ENCODE results near the gene DAPK2. TPM values are rescaled to one million over a fixed set of nuclear protein-coding genes. Genes with fewer than 3 reads are reported as not detected.

The DAPK2 gene
- total RNA-seq, 1 experiment from 2014 or later: 2.3 TPM

DNA sequence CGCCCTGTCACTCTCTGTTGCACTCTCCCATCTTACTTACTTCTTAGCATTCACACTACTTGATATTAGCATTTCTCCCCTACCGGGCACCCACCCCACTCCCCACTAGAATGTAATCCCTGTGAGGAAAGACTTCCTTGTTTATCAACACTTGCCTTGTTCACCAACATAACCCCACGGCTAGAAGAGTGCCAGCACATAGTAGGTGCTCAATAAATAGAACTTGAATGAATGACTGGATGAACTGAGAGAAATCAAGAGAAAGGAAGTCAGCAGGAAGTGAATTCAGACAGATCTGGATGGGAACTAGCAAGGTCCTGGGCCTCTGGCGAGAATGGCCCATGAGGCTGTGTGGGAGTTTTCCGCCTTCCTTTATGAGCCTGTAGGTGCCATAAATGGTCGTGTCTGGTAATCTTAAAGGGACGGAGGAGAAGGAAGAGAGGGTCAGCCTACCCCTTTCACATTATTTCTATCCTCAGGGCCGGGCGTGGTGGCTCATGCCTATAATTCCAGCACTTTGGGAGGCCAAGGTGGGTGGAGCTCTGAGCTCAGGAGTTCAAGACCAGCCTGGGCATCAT, 170.1 kb downstream of the DAPK2 start:
- Mint-ChIP-seq H3K4me1 (peaks cover 21% of the 10 kb centered on the region), H3K27me3 (ENCODE audit: low read depth) (no peaks in the 10 kb centered on the region), H3K4me3 (no peak overlapping the region), H3K36me3 (no peaks in the 10 kb centered on the region; the same call in 1 of the 2 replicates), H3K9me3 (peaks cover 3% of the 10 kb centered on the region; the same call in 1 of the 2 replicates), H3K27ac (no peak overlapping the region)
- POLR2A ChIA-PET: no interaction called here
- no peak for DNase-seq (ENCODE audit: low spot score)
- TF ChIP-seq JUN (CRISPR knock-in tag; IDR thresholded peaks at IDR 0.05) (no peak), TEAD1 (CRISPR knock-in tag; IDR thresholded peaks at IDR 0.05) (no peak), HMGA2 (CRISPR knock-in tag; IDR thresholded peaks at IDR 0.05) (no peak), MXD4 (CRISPR knock-in tag; IDR thresholded peaks at IDR 0.05; ENCODE audit: borderline replicate concordance) (no peak), FOXJ3 (CRISPR knock-in tag; IDR thresholded peaks at IDR 0.05; ENCODE audit: borderline replicate concordance) (no peak), NR1H2 (CRISPR knock-in tag; IDR thresholded peaks at IDR 0.05) (no peak)
- TF ChIP-seq, protein P1, sequence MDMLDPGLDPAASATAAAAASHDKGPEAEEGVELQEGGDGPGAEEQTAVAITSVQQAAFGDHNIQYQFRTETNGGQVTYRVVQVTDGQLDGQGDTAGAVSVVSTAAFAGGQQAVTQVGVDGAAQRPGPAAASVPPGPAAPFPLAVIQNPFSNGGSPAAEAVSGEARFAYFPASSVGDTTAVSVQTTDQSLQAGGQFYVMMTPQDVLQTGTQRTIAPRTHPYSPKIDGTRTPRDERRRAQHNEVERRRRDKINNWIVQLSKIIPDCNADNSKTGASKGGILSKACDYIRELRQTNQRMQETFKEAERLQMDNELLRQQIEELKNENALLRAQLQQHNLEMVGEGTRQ (CRISPR knock-in tag; IDR thresholded peaks at IDR 0.05): no peak
- TF ChIP-seq, protein P2, sequence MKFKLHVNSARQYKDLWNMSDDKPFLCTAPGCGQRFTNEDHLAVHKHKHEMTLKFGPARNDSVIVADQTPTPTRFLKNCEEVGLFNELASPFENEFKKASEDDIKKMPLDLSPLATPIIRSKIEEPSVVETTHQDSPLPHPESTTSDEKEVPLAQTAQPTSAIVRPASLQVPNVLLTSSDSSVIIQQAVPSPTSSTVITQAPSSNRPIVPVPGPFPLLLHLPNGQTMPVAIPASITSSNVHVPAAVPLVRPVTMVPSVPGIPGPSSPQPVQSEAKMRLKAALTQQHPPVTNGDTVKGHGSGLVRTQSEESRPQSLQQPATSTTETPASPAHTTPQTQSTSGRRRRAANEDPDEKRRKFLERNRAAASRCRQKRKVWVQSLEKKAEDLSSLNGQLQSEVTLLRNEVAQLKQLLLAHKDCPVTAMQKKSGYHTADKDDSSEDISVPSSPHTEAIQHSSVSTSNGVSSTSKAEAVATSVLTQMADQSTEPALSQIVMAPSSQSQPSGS (CRISPR knock-in tag; IDR thresholded peaks at IDR 0.05; ENCODE audit: borderline replicate concordance, low read depth): no peak
- TF ChIP-seq, protein P3, sequence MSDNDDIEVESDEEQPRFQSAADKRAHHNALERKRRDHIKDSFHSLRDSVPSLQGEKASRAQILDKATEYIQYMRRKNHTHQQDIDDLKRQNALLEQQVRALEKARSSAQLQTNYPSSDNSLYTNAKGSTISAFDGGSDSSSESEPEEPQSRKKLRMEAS (CRISPR knock-in tag; IDR thresholded peaks at IDR 0.05): no peak
- CTCF ChIA-PET: no interaction called here
- no peak for ATAC-seq

DNA sequence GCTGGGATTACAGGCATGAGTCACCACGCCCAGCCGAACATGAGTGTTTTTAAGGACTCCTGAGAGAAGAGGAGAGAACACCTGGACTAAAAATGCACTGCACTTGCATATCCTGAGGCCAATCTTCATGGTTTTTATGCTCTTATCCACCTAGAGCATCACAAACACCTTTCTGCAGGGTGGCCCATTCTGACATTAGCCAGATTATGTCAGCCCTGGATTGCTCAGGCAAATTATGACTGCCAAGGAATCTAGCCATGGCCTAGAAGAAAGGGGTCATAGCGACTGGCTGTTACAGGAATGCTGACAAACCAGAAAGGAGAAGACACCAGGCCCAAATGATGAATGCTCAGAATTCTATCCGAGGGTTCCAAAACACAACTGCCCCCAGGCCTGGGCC, 171.7 kb downstream of the DAPK2 start:
- no peak for ATAC-seq

More for the DNA sequence above, 171.7 kb downstream of the DAPK2 start:
- POLR2A ChIA-PET: no interaction called here
- H3K27me3 Mint-ChIP-seq (ENCODE audit: low read depth): no peaks in the 10 kb centered on the region
- TF ChIP-seq, protein P4, sequence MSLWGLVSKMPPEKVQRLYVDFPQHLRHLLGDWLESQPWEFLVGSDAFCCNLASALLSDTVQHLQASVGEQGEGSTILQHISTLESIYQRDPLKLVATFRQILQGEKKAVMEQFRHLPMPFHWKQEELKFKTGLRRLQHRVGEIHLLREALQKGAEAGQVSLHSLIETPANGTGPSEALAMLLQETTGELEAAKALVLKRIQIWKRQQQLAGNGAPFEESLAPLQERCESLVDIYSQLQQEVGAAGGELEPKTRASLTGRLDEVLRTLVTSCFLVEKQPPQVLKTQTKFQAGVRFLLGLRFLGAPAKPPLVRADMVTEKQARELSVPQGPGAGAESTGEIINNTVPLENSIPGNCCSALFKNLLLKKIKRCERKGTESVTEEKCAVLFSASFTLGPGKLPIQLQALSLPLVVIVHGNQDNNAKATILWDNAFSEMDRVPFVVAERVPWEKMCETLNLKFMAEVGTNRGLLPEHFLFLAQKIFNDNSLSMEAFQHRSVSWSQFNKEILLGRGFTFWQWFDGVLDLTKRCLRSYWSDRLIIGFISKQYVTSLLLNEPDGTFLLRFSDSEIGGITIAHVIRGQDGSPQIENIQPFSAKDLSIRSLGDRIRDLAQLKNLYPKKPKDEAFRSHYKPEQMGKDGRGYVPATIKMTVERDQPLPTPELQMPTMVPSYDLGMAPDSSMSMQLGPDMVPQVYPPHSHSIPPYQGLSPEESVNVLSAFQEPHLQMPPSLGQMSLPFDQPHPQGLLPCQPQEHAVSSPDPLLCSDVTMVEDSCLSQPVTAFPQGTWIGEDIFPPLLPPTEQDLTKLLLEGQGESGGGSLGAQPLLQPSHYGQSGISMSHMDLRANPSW (CRISPR knock-in tag; conservative IDR thresholded peaks at IDR 0.05; ENCODE audit: low read depth): no peak
- no peak for TF ChIP-seq KAT7 (CRISPR knock-in tag; IDR thresholded peaks at IDR 0.05; ENCODE audit: borderline replicate concordance)
- no peak for TF ChIP-seq CBFB (CRISPR knock-in tag; IDR thresholded peaks at IDR 0.05; ENCODE audit: low read depth)
- no peak for TF ChIP-seq ELF4 (CRISPR knock-in tag; IDR thresholded peaks at IDR 0.05; ENCODE audit: low read depth)
- TF ChIP-seq ZNF138 (CRISPR knock-in tag; conservative IDR thresholded peaks at IDR 0.05): no peak
- TF ChIP-seq SP1 (CRISPR knock-in tag; conservative IDR thresholded peaks at IDR 0.05): no peak
- TF ChIP-seq, protein P5, sequence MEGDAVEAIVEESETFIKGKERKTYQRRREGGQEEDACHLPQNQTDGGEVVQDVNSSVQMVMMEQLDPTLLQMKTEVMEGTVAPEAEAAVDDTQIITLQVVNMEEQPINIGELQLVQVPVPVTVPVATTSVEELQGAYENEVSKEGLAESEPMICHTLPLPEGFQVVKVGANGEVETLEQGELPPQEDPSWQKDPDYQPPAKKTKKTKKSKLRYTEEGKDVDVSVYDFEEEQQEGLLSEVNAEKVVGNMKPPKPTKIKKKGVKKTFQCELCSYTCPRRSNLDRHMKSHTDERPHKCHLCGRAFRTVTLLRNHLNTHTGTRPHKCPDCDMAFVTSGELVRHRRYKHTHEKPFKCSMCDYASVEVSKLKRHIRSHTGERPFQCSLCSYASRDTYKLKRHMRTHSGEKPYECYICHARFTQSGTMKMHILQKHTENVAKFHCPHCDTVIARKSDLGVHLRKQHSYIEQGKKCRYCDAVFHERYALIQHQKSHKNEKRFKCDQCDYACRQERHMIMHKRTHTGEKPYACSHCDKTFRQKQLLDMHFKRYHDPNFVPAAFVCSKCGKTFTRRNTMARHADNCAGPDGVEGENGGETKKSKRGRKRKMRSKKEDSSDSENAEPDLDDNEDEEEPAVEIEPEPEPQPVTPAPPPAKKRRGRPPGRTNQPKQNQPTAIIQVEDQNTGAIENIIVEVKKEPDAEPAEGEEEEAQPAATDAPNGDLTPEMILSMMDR (IDR thresholded peaks at IDR 0.05): no peak
- no peak for TF ChIP-seq CREB1 (CRISPR knock-in tag; IDR thresholded peaks at IDR 0.05)
- TF ChIP-seq JAZF1 (CRISPR knock-in tag; IDR thresholded peaks at IDR 0.05): no peak
- no peak for TF ChIP-seq EMX1 (CRISPR knock-in tag; IDR thresholded peaks at IDR 0.05)
- TF ChIP-seq, protein P3 (CRISPR knock-in tag; IDR thresholded peaks at IDR 0.05): no peak
- no peak for TF ChIP-seq FOXP1 (CRISPR knock-in tag; IDR thresholded peaks at IDR 0.05; ENCODE audit: borderline replicate concordance)
- no peak for TF ChIP-seq ZNF263 (CRISPR knock-in tag; IDR thresholded peaks at IDR 0.05; ENCODE audit: low read depth)
- DNase-seq (ENCODE audit: low spot score): no peak
- CTCF ChIA-PET: no interaction called here
- H3K36me3 Mint-ChIP-seq: no peaks in the 10 kb centered on the region; the same call in 1 of the 2 replicates
- no peak overlapping the region for H3K4me3 Mint-ChIP-seq
- peaks cover 3% of the 10 kb centered on the region; the same call in 1 of the 2 replicates for H3K9me3 Mint-ChIP-seq
- H3K4me1 Mint-ChIP-seq: peaks cover 17% of the 10 kb centered on the region
- no peak overlapping the region for H3K27ac Mint-ChIP-seq

Measured in WTC11 (cell line).